GM10266 (cell line): ENCODE results near the gene PRKG1.
"Not testable (repeated sequence)": the region's sequence is repeated elsewhere in the genome, so short reads cannot be mapped to it uniquely, and the experiment has no call there.

Source experiments
- DNase-seq: peaks from one replicate; pipeline ENCODE4 v3.0.0; 2012; ENCODE audit errors: extremely low spot score
- TF ChIP-seq, protein P1 (sequence below): IDR thresholded peaks from 2 replicates; pipeline ENCODE4 v1.5.1; 2012; ENCODE audit warnings: mild to moderate bottlenecking, low read depth; ENCODE audit not compliant: control insufficient read depth, insufficient read depth; ENCODE audit errors: missing control alignments

Gene PRKG1

DNA sequence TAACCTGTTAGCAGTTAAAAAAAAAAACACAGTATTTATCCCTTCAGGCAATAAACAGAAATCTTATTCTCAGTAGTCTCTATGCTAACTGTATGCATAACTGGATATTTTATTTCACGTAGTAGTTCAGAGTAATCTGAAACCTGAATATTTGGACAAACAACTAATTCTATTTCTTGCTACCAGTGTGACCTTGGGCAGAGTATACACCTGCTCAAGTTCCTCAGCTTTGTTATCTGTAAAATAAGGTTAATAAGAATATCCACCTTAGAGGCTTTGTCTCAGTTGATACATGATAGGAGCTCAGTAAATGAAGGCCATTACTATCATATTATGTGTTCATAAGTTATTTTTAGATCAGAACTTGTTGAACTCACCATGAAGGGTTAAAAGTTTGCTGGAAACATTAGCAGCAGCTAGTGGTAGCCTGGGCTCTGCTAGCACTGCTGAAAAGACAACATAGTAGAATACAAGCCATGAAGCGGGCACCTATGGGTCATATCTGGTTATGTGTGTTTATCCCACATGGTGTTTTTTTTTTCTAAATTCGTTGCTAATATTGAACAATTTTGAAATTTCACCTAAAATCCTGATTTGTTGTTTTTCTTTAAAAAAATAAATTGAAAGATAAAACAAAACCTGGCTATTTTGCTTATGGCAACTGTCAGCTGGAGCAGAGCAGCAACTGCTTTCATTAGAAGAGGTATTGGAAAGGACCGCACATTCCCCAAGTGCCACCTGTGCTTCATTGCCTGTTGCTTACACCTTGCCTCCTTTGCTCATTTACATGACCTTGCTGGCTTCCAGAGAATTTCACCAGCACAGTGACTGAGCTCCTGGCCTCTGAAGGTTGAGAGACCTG is 303.0 kb downstream of the PRKG1 start:
- TF ChIP-seq, protein P1, sequence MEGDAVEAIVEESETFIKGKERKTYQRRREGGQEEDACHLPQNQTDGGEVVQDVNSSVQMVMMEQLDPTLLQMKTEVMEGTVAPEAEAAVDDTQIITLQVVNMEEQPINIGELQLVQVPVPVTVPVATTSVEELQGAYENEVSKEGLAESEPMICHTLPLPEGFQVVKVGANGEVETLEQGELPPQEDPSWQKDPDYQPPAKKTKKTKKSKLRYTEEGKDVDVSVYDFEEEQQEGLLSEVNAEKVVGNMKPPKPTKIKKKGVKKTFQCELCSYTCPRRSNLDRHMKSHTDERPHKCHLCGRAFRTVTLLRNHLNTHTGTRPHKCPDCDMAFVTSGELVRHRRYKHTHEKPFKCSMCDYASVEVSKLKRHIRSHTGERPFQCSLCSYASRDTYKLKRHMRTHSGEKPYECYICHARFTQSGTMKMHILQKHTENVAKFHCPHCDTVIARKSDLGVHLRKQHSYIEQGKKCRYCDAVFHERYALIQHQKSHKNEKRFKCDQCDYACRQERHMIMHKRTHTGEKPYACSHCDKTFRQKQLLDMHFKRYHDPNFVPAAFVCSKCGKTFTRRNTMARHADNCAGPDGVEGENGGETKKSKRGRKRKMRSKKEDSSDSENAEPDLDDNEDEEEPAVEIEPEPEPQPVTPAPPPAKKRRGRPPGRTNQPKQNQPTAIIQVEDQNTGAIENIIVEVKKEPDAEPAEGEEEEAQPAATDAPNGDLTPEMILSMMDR = no peak
- no peak for DNase-seq

DNA sequence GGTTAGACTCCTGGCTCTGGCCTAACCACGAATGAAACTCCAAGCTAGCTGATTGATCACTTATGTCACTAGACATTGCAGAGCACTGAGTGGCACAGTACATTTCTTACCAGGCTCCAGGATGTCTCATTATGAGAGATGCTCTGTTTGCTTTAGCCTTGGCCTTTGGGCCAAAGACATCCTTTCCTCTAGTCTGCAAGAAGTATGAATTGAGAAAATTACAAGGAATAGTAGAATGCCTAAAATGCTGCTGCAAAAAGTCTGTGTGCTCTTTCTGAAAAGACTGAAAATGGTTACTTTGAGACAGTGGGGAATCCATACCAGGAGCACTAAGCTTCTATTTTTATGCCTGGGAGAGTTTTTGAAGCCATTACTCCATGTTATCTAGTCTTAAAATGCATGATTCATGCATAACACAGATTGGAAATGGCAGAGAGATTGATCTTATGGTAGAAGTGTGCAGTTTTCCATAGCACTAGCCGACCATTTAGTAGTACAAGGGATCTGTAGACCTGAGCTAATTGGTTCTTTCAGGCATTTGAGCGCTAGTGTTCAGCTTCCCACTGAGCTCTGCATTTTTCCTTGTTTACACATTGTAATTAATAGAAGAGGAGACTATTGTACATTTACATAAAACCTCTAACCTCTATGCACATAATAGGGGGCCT is 303.8 kb downstream of the PRKG1 start:
- DNase-seq = no peak
- TF ChIP-seq, protein P1 = no peak

DNA sequence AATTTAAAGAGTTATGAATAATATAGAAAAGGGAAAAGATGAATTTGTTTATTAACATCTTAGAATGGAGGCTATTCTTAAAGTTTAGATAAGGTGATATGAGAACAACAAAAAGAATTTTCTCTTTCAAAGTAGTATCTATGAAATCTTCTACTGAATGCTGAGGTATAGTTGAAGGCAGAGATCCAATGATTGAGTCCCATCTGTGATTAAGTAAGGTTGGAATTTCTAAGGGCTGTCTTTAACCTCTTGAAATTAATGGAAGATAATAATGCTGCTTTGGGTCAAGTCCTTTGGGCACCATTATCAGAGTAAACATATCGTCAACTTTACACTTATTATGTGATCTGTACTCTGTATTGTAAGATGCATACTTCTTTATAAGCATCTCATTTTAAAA is 307.9 kb downstream of the PRKG1 start:
- TF ChIP-seq, protein P1 = no peak
- DNase-seq = no peak

DNA sequence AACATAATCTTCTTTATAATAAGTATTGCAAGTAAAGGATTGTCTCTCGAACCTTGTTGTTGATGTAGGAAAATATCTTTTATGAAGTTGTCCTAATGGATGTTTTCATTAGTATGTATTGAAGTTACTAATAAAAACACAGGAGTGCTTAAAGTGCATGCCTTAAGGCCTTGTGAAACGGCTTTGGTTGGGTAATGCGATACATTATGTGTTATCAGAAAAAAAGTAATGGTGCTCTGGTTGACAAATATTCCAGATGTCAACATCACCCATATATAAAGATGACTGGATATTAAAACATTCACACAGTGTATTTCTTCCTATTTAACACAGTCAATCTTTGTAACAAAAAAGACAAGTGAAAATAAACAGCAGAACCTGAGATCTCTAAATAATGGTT is 310.7 kb downstream of the PRKG1 start:
- no peak for DNase-seq

DNA sequence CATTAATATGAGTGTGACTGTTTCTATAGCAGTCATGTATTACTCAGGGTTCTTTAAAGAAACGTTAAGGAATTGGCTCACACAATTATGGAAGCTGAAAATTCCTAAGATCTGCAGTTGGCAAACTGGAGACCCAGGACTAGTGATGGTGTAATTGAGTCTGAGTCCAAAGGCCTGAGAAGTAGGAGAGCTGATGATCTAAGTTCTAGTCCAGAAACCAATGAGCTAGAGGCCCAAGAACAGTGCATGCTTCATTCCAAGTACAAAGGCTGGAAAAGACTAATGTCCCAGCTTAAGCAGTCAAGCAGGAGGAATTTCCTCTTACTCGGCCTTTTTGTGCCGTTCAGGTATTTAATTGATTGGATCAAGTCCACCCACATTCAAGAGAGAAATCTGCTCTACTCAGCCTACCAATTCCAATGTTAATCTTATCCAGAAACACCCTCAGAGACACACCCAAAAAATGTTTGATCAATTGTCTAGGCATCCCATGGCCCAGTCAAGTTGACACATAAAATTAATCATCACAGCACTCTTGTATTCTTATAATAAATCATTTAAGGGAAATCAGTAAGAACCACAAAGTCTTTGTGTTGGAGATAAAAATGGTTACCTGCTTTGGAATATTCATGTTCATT is 312.1 kb downstream of the PRKG1 start:
- TF ChIP-seq, protein P1 = no peak

More for the DNA sequence above, 310.7 kb downstream of the PRKG1 start:
- TF ChIP-seq, protein P1 = no peak

DNA sequence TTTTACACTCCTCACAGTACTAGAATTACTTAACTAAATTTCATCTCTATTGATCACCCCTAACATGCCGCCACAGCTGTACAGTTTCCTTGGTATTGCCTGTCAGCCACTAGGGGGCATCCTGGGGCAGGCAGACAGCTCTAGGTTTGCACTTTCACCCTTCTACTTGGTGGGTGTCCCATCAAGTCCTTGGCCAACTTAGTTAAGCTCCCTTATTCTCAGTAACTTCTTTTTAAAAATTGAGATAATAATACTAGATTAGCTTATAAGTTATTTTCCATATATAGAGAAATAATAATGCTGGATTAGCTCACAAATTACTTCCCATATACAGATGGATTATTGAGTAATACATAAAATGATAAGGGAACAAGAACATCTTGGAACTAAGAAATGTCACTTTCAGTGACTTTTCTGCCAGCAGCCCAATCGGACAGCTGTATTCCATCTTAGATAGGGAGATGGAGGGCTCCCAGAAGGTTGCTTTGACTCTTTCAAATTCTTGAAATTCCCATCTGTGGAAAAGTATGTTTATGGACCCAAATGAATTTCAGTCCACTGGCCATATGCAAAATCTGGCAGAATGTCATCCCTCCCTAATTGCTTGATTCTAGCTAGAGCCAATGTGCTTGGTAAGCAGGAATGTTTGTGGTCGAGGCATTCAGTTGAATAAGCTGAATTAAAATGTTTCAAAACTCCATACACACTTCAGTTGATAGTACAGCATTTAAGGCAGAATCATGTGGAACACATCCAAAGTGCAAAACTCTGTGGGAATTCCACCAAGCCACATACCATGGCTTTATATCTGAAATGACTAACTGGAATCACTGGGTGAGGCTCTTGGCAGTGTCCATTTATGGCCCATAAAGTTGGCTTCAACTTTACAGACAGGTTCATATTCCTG is 315.4 kb downstream of the PRKG1 start:
- TF ChIP-seq, protein P1 = peak; percentile 88
- peak; percentile 72 for DNase-seq

More for the DNA sequence above, 312.1 kb downstream of the PRKG1 start:
- DNase-seq = no peak

DNA sequence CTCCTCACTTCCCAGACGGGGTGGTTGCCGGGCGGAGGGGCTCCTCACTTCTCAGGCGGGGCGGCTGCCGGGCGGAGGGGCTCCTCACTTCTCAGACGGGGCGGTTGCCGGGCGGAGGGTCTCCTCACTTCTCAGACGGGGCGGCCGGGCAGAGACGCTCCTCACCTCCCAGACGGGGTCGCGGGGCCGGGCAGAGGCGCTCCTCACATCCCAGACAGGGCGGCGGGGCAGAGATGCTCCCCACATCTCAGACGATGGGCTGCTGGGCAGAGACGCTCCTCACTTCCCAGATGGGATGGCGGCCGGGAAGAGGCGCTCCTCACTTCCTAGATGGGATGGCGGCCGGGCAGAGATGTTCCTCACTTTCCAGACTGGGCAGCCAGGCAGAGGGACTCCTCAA is 318.7 kb downstream of the PRKG1 start:
- not testable (repeated sequence) for DNase-seq
